TTC549 (cell line): ENCODE data around the gene TOP2B.

Source experiments
- FAIRE-seq: peaks from 2 replicates; lab custom pipeline; 2012; peaks lifted over from hg19 to GRCh38; lab: Jason Lieb, UNC

TOP2B gene

DNA sequence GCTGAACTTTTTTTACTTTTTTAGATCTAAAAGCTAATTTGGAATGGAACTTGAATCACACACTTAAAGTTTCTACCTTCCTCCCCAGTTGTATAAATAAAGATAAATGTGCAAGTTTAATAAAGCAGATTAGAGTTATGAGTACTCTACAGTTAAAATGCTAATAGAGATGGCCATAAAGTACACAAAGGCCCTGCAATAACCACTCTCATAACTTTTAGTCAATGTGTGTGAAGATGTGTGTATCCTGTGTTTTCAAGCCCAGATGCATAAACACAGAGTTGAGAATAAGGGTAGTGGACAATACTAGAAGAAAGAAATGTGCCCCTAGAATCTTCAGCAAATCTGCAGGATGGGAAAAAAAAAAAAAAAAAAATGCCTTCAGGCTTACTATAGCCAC lies 45.3 kb downstream of the TOP2B start:
- FAIRE-seq = no peak

DNA sequence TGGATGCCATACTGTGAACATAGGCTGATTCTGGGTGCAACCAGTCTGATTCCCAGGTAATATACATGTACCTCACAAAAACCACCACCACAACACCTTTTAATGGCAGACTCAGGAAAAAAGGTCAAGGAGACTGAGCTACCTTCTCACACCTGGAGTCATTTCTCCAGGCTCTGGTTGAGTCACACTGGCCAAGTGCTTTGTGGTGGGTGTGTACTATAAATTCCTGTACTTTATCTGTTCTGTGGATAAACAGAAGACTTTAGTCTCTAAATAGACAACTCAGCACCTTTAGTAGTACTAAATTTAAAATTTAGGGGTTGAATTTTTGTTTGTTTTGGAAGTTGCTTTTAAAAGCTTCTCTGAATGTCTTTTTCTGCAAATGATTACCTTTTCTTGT lies 46.7 kb downstream of the TOP2B start:
- FAIRE-seq = no peak

DNA sequence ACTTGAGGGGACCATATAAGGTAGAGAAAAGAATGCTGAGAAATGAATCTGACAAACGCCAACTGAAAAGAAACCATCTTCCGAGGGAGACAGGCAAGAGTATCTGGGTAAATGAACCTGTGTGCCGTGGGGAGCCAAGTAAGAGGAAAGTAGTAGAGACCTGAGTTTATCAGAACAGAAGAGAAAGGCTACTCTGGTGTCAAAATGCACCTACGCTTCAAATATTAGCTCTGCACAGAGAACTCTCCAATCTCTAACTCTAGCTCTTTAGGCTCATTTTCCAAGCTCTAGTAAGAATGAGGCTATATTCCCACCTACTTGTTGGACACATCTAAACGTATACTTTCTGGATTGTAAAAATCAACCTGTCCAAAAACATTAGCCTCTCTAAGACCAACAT lies 53.5 kb downstream of the TOP2B start:
- no peak for FAIRE-seq

DNA sequence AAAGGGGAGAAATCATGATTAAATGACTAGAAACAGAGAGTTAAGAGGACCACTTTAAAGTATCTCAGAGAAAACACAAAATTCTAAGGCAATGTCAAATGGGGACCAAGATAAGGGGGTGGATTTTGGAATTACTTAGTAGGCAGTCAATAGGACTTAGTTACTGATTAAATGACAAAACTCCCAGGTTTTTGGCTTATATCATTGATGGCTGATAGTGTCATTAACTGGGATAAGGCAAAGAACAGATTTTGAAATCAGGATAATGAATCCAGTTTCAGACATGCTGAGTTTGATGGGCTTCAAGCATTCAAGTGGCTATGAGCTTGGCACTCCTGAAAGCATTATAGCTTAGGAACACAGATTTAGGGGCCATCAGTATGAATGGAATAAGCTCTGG lies 53.9 kb downstream of the TOP2B start:
- no peak for FAIRE-seq

DNA sequence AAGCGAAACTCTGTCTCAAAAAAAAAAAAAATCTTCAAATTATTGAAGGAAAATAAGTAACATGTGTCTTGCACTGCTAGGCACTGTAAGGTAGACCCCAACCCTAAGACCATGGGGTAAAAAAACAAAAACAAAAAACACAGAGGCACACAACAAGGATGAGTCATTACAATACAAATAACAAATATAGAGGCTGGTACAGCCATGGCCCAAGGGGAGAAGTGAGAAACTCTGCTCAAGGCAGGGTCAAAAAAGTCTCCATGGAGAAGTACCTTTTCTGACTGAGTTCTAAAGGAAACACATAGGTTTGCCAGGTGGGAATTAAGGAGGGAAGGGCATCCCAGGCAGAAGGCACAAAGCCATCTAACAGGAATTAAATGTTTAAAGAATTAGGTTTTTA lies 54.5 kb downstream of the TOP2B start:
- FAIRE-seq = no peak

DNA sequence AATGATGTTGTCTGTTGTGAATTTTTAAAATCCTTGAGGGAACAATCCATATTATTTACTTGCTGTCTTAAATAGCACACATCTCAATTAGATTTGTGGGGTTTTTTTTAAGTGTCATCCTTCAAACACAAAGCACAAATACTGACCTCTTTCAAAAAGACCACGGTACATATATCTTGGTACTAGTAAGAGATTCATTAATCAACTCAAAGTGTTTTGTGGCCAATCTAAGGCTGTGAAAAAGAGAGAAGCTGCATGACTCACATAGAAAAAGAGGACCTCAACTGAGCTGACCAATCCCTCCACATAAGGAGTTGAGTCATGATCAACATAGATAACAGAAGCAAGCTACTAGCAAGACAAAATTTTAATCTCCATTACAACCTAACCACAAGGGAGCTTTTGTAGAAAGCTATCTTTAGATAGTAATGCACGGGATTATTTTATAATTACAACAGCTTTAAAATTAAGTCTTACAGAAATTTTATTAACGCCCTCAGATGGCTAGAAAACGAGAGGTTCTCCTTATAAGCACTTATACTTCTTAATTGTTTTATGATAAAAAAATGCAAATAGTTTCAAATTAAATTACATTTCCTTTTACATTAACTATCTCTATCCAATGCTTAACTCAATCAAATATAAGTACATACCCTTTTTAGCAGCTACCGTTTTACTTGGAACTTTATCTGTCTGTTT lies 60.5 kb downstream of the TOP2B start:
- no peak for FAIRE-seq

DNA sequence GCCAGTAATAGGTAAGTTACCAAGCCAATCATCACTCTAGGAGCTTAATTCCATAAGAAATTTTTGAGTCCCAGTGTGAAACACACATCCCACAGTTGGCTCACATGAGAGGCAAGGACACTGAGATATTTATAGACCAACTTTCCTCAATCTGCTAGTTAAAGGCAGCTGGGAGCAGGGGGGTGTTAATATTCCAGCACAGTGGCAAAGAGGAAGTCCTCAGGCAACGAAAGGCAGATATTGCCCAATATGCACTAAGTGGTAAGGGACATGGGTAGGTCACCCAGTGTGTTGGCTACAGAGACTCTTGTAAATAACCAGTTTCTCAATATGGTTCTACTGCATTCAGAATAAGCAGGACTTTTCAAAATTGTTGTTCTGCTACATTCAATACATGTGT lies 61.0 kb downstream of the TOP2B start:
- no peak for FAIRE-seq

DNA sequence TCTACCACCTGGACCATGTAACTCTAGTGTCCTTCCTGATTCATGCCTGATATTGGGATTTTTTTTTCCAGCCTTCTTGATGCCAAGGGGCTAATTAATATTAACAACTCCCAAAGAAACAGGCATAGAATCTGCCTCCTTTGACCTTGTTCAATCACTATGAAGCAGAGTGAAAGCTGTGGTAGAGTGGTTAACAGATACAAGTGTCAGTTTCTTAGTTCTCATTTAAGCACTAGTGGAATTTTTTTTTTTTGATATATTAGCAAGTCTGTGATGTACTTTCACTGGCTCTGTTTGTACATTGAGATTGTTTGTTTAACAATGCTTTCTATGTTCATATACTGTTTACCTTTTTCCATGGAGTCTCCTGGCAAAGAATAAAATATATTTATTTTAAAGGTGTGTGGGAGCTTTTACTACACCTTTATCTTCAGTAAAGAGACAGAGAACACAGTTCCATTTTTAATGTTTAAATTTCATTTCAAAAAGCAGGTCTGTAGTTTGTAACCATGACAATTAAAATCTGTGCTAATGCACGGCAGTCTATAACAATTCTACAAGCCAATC lies 67.1 kb downstream of the TOP2B start:
- no peak for FAIRE-seq

DNA sequence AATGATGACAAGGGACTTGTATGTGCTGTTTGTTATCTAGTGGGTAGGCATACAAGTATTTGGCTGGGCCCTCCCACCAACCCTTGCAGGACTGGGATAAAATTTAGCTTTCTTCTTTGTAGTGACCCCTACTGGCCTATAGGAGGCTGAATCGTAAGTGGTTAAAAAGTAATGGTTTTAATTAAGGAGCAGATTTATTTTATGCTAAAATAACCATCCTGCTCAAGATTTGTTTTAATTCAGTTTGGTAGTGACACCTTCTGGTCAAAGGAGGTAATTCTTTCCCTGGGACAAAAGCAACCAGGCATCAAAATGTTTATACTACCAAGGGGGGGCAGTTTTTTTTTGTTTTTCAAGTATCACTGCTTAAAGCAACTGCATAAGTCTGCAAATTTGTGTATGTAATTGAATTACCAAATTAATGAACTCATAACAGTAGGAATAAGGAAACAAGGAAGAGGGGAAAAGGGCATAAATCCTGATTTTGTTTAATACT lies 70.7 kb downstream of the TOP2B start:
- FAIRE-seq = peak; percentile 34

DNA sequence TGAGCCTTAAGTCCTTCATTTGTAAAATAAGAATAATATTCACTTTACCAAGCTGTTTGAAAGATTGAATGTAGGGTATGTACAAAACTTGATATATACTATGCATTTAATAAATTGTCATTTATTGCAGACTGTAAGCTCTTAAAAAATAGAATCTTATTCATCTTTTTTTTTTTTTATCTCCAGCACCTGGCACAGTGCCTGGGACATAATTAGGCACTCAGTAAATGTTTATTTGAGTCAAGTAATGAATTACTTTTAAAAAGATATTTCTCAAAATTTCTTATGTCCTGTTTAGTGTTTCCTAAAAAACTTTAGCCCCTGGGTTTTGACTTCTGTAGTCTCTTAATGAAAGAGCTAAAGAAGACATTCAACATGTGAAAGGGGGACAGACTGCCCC lies 71.7 kb downstream of the TOP2B start:
- no peak for FAIRE-seq

DNA sequence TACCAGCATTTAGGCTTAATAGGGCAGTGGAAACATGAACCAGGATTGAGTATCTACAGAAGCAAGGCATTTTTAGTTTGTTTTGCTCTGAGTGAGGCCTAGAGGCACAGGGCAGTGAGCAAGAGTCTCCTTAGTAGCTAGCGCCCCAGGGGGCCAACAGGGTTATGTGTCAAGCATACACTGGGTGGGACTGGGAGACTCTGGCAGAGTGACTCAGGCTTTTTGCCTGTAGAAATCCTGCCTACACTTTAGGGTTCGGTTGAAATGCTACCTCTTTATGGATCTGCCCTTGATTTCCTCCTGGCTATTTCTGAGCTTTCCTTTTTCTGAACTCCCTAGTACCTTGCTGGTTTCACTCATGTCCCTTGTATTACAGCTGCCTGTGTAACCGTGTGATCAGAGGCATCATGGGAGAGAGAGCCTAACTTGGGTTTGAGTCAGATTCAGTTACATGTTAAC lies 72.2 kb downstream of the TOP2B start:
- FAIRE-seq = no peak

DNA sequence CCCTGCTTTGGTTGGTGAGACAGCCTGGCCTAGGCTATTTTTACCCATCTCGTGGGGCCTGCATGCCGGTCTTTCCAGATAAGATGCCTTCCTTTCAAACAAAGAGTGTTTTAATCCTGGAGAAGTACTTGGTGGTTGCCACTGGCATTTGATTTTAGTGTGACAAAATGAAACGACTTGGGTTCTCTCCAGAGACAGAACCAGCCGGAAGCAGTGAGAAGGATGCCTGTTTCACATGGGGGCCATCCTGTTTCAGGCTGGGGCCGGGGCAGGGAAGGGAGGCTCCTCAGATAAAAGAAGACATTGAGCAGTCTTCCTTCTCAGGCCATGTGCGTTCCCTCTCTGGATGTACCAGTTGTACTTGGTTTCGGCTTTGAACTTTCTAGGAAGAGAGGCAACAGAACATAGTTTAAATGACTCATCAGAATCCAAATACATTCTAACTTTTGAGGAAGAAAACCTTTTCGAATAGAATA lies 74.9 kb downstream of the TOP2B start:
- no peak for FAIRE-seq

DNA sequence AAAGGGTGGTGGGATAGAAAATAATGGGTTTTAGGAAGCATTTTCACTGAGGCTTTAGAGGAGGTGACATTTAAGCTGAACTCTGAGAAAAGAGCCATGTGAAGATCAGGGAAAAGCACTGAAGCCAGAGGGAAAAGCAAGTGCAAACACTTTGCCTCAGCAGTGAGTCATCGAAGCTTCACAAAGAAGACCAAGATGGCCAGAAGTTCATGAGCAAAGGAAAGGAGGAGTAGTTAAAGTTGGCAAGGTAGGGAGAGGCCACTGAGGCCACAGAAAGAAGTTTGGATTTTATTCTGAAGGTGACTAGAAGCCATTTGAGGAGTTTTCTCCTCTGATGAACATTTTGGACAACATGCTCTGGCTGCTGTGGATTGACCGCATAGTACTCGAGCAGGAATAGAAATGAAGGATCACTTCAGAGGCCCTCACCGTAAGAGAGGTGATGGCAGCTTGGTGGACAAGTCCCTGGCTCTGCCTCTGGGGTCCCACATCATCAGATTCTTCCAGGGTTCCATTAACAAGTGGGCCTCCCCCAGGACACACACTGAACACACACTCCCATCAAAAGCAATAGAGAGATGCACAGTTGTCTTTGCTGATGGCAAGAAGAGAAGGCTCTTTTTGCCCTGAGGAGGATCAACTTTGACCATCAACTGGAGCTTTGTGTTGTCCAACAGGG lies 75.5 kb downstream of the TOP2B start:
- no peak for FAIRE-seq

DNA sequence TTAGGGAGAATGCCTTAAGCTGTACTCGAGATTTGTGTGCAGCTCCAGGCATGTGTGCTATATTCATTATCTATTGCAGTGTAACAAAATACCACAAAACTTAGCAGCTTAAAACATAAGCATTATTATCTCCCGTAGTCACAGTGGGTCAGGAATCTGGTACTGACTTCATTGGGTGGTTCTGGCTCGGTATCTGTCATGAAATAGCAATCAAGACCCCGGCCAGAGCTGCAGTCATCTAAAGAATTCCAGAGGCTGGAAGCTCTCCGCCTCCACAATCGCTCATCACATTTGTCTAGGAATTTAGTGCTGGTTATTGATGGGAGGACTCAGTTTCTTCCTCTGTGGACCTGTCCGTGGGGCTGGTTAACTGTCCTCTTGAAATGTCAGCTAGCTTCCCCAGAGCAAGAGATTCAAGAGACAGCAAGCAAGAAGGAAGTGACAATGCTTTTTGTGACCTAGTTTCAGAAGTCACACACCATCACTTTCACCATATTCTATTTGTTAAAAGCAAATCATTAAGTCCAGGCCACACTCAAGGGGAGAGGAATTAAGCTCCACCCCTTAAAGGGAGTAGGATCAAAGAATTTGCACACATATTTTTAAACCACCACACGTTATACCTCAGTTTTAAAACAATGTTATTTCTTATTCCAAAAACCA lies 76.1 kb downstream of the TOP2B start:
- no peak for FAIRE-seq

DNA sequence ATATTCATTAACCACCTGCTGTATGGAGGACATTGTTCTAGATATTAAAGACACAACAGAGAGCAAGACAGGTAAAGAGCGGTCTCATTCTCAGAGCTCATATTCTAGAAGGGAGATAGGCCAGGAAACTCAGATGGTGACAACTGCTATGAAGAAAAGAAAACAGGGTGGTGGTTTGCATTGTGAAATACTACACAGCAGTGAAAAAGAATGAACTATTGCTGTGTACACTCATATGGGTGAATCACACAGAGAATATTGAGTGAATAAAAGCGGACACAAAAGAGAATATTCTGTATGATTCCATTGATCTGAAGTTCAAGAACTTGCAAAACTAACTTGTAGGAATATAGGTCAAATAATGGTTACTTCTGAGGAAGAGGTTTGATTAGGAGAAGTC lies 76.7 kb downstream of the TOP2B start:
- no peak for FAIRE-seq

DNA sequence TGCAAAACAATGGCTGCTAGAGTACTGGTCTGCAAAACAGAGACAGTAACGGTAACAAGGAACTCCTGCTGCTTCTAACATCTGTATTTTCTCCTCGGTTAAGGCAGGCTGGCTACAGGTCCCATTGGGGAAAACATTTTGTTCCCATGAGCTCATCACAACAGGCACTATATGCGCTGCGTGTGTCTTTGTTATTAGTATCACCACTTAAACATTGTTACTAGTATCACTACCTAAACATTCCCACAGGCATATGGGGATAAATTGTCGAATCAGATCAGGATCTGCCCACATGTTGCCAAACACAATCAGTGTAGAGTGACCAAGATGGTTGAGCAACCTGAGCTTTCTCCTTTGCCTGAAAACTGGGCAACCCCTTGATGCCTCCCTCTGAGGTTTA lies 77.2 kb downstream of the TOP2B start:
- no peak for FAIRE-seq

DNA sequence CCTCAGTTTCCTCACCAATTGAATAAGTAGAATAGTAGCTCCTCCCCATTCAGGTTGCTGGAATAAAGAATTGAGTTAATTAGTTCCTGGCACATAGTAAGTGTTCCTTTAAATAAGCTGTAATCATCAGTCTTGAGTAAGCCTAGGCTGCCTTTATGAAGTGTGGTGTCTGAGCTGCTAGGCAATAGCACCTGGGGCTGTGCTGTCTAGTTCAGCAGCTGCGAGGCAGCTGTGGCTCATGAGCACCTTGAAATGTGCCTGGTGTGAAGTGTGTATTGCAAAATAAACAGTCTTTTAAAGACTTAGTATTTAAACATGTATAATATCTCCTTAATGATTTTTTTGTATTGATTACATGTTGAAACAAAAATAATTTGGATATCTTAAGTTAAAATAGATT lies 77.6 kb downstream of the TOP2B start:
- no peak for FAIRE-seq

DNA sequence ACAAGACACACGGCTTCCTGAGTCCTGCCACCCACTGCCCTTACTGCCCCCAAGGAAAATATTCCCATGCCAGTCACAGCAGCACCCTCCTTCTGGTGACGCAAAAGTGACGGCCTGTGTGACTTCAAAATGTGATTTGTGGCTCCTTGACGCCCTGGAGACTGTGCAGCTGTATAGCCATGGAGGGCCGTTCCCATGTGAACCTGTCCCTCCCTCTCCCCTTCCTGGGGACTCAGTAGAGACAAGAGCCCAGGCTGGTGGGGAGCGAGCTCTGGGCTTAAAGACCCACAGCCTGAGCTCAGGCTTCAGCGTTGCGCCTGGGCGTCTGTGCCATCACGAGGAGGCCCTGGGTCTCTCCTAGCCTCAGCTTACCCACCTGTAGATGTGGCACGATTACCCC lies 78.2 kb downstream of the TOP2B start:
- FAIRE-seq = no peak

DNA sequence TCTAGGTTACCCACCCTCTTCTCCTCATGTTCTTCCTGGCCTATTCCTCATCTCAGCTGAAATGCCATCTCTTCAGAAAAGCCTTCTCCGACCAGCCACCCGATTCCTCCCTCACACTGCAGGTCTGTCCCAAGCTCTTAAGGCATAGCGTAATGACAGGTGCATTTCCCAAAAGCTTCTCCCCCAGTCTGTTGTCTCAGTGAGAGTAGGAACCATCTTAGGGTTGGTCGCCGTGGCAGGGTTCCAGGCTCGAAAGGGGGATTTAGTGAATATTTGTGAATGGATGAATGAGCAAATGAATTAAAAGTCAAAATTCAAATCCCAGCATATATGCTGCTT lies 78.6 kb downstream of the TOP2B start:
- no peak for FAIRE-seq

DNA sequence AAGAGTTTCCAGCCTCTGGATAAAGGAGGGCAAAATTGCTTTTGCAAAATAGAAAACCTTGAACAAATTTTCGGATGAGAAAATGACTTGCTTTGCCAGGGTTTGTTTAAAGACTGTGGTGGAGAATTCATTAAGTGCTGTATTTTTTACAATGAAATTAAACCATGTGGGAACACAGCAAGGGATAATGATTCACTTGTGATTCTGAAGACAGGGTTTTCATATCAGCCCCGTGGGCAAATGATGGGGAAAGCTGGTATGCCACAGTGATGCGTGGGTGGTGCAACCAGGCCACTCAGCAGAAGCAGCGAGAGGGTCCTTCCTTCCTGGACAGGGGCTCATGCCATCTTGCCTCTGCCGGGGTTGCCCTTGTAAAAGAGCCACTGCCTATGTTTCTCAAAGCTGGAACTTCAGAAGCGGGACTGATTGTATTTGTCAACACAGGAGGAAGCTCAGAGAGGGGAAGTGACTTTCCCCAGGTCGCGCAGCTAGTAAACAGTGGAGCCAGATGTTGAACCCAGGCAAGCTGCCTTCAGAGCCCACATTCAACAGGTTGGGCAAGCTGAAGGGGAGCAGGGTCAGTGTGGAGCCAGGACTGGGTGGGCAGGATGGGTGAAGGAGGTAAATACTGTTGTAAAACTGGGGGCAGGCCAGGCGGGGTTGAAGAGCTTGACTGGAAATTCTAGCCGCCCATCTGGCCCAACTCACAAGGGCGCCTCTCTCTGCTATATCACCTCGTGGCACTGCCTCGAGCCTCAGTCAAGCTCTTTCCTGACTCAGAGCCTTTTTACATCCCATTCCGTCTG lies 79.1 kb downstream of the TOP2B start:
- no peak for FAIRE-seq

DNA sequence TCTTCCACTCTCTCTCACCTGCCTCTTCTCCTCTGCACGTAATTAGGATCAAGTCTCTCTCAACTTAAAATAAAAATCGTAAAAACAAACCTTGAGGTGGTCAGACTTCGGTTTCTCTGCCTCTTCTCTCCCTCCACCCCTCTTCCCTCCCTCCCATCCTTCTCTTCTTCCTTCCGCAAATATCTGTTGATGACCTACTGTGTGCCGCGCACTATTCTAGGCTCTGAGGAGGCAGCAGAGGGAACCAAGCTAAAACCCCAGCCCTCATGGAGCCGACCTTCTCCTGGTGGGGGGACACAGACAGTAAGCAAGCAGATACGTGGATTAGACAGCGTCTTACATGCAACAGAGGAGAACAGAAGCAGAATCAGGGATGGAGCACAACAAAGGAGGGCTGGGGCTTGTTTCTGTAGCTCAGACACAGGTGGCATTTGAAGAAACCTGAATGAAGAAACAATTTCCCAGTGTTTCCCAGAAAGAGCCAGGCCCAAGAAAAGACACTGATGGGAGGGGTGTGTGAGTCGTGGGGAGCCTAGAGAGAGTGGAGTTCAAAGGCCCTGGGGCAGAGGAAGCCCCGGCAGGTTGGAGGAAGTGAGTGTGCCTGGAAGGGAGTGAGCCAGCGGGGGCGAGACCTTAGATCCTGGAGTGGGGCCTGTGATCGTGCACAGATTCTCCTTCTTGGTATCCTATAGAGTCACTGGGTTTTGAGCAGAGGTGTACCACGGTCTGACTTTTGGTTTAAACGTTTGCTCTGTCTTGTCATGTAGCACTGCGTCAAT lies 80.5 kb downstream of the TOP2B start:
- FAIRE-seq = no peak

DNA sequence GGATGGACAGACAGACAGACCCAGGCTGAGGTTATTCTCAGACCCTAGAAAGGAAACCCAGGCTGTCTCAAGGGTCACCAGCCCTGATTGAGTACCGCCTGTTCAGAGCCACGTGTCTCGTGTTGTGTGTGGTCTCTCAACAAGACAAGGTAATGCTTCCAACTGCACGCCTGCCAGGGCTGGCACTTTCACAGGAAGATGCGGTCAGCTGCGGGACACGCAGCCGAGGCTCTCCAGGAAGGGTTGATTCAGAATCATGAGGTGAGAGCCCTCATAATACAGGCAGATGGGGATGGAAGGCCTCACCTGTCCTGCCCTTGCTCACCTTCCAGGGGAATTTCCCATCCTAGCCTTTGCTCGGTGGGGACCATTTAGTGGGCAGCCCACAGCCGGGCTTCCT lies 81.4 kb downstream of the TOP2B start:
- no peak for FAIRE-seq
